K562 (cell line): ENCODE data around the gene PIK3CD. TPM values are rescaled to one million over a fixed set of nuclear protein-coding genes. Genes with fewer than 3 reads are reported as not detected.

Experiments
- CEBPG ChIP-seq, 3 experiments: fragments of 200-800 bp in 1 of 3; sonication (Bioruptor generic) in 1 of 3; sonication (generic) in 1 of 3; formaldehyde crosslinking in 1 of 3; IDR thresholded peaks in 2 of 3; conservative IDR thresholded peaks in 1 of 3; 2 replicates each; pipeline versions ENCODE4 v1.6.1 to v1.8.0; 2016 to 2022; ENCODE audit warnings: missing compliant biosample characterization in 2 of 3, missing genetic modification characterization in 2 of 3, mild to moderate bottlenecking in 1 of 3, missing genetic modification reagents in 1 of 3
- CREBBP ChIP-seq: IDR thresholded peaks from one replicate; pipeline ENCODE4 v1.6.1; 2012; ENCODE audit warnings: low read depth, mild to moderate bottlenecking, control low read depth, inconsistent platforms, low read length
- DEAF1 ChIP-seq: fragments of 450-650 bp; formaldehyde crosslinking; IDR thresholded peaks from 2 replicates; pipeline ENCODE4 v1.4.0; 2020; ENCODE audit warnings: mild to moderate bottlenecking, moderate library complexity
- E2F5 ChIP-seq: sonication (generic); formaldehyde crosslinking; IDR thresholded peaks from 2 replicates; pipeline ENCODE4 v1.8.0; 2022; ENCODE audit warnings: mild to moderate bottlenecking, missing genetic modification reagents
- FOXK2 ChIP-seq, 2 experiments: fragments of 450-650 bp; IDR thresholded peaks in 1 of 2; conservative IDR thresholded peaks in 1 of 2; 2 replicates each; pipeline ENCODE4 v1.6.1; 2016; ENCODE audit warnings: low read depth in 2 of 2, mild to moderate bottlenecking in 1 of 2
- GABPB2 ChIP-seq: fragments of 250-450 bp; sonication (Bioruptor Pico); conservative IDR thresholded peaks from 2 replicates; pipeline ENCODE4 v1.5.1; 2021; ENCODE audit warnings: mild to moderate bottlenecking
- HOMEZ ChIP-seq: fragments of 250-450 bp; sonication (Bioruptor Pico); IDR thresholded peaks from 2 replicates; pipeline ENCODE4 v1.4.0; 2020; ENCODE audit warnings: mild to moderate bottlenecking, moderate library complexity
- MED1 ChIP-seq: sonication (generic); formaldehyde crosslinking; IDR thresholded peaks from 2 replicates; pipeline ENCODE4 v1.8.1; 2023; ENCODE audit warnings: missing genetic modification reagents, borderline replicate concordance
- TAL1 ChIP-seq: fragments of 450-650 bp; IDR thresholded peaks from 2 replicates; pipeline ENCODE4 v1.6.1; 2016; ENCODE audit warnings: mild to moderate bottlenecking
- XRCC5 ChIP-seq: fragments of 200-400 bp; formaldehyde crosslinking; IDR thresholded peaks from 2 replicates; pipeline ENCODE4 v1.6.1; 2017; ENCODE audit warnings: low read depth, mild to moderate bottlenecking, low read length
- ZBTB40 ChIP-seq, 2 experiments: fragments of 450-650 bp in 1 of 2; sonication (generic) in 1 of 2; formaldehyde crosslinking in 1 of 2; IDR thresholded peaks; 2 replicates each; pipeline versions ENCODE4 v1.7.1 to v1.9.0; 2016 to 2022; ENCODE audit warnings: inconsistent platforms in 1 of 2, mild to moderate bottlenecking in 1 of 2, missing genetic modification reagents in 1 of 2
- ZKSCAN8 ChIP-seq: fragments of 200-800 bp; sonication (Bioruptor generic); IDR thresholded peaks from 2 replicates; pipeline ENCODE4 v1.6.1; 2016; ENCODE audit warnings: missing genetic modification characterization, missing compliant biosample characterization
- polyA plus RNA-seq, 8 experiments: library from polyadenylated mRNA; depleted of rRNA in 4 of 8; stranded (reverse) in 5 of 8; unstranded in 3 of 8; fragments of >200 nt; fragmentation: Nextera tagmentation in 2 of 8; fragmentation: Illumina TruSeq in 1 of 8; extraction: Ambion mirVana in 2 of 8; extraction: Trizol in 1 of 8; gene quantifications; 2 replicates each; pipeline versions ENCODE4 v1.2.1 to v1.2.3, GENCODE V29; 2011 to 2014; ENCODE audit warnings: inconsistent platforms in 1 of 8, missing spikeins in 1 of 8
- total RNA-seq, 7 experiments: library from RNA; depleted of rRNA in 6 of 7; stranded (reverse); fragments of >200 nt in 6 of 7; fragmentation: Illumina TruSeq in 2 of 7; extraction: Trizol in 2 of 7; gene quantifications; 2 replicates each; pipeline versions ENCODE4 v1.2.1 to v1.2.3, GENCODE V29; 2011 to 2021; ENCODE audit warnings: low replicate concordance in 1 of 7

Gene PIK3CD
- total and polyA plus RNA-seq, 9 of the 15 experiments (the other 6 are each of a cell fraction or from before 2014, with no cell fraction given): 1.8 to 20.8 (median 7.2) TPM

- TF ChIP-seq DEAF1 (CRISPR knock-in tag) (peak; percentile 46; the same call in 1 of the 2 replicates), CREBBP (no peak), ZBTB40 (IDR thresholded peaks at IDR 0.05) (peak; percentile 69), ZBTB40 (CRISPR knock-in tag; IDR thresholded peaks at IDR 0.05) (no peak), HOMEZ (peak; percentile 83; the same call in 1 of the 2 replicates), ZKSCAN8 (peak; percentile 69; the same call in 1 of the 2 replicates), FOXK2 (conservative IDR thresholded peaks at IDR 0.05 in 1 of 2, IDR thresholded peaks at IDR 0.05 in 1 of 2; ENCODE audit: low read depth in 2 of 2) (peak; percentile 96 to 97), GABPB2 (no peak), MED1 (no peak), E2F5 (CRISPR knock-in tag) (peak; percentile 55; the same call in 1 of the 2 replicates), XRCC5 (peak; percentile 64), CEBPG (CRISPR knock-in tag; IDR thresholded peaks at IDR 0.05) (no peak), CEBPG (tag; conservative IDR thresholded peaks at IDR 0.05 in 1 of 2, IDR thresholded peaks at IDR 0.05 in 1 of 2) (no peak), TAL1 (peak; percentile 35)
Measured at GRCh38 chr1:9717193-9718005, 65.9 kb downstream of the PIK3CD start (continued).
